Measurements from ENCODE around the gene CHID1. TPM values are rescaled to one million over a fixed set of nuclear protein-coding genes. Genes with fewer than 3 reads are reported as not detected.

Gene CHID1
- total RNA-seq, 6 donors from 2014 or later: 34.6 to 144 (median 59.1) TPM

DNA sequence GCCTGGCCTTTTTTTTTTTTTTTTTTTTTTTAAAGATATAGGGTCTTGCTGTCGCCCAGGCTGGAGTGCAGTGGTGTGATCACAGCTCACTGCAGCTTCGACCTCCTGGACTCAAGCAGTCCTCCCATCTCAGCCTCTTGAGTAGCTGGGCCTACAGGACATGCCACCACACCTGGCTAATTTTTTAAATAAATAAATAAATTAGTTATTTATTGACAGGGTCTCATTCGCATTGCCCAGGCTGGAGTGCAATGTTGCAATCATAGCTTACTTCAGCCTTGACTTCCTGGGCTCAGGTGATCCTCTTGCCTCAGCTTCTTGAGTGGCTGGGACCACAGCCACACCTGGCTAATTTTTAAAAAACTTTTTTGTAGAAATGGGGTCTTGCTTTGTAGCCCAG is 25.6 kb upstream of the CHID1 start:
- Histone ChIP-seq H3K27me3 (no peaks in the 10 kb centered on the region), H3K4me1 (peaks cover 63 to 92% (median 76%) of the 10 kb centered on the region in 4 donors), H3K36me3 (no peaks in the 10 kb centered on the region), H3K9me3 (no peaks in the 10 kb centered on the region), H3K4me3 (no peak overlapping the region), H3K27ac (peak overlapping the region; percentile 57 to 74 (median 65))
- peak in 1 of 2 donors; percentile 73 for DNase-seq
- ATAC-seq (ENCODE audit: low FRiP score in 2 of 2): peak in 1 of 2 donors; percentile 65
- TF ChIP-seq POLR2AphosphoS5 (IDR thresholded peaks at IDR 0.05) (no peak), POLR2A (IDR thresholded peaks at IDR 0.05) (no peak), EP300 (IDR thresholded peaks at IDR 0.05) (no peak)
- TF ChIP-seq, protein P1, sequence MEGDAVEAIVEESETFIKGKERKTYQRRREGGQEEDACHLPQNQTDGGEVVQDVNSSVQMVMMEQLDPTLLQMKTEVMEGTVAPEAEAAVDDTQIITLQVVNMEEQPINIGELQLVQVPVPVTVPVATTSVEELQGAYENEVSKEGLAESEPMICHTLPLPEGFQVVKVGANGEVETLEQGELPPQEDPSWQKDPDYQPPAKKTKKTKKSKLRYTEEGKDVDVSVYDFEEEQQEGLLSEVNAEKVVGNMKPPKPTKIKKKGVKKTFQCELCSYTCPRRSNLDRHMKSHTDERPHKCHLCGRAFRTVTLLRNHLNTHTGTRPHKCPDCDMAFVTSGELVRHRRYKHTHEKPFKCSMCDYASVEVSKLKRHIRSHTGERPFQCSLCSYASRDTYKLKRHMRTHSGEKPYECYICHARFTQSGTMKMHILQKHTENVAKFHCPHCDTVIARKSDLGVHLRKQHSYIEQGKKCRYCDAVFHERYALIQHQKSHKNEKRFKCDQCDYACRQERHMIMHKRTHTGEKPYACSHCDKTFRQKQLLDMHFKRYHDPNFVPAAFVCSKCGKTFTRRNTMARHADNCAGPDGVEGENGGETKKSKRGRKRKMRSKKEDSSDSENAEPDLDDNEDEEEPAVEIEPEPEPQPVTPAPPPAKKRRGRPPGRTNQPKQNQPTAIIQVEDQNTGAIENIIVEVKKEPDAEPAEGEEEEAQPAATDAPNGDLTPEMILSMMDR (IDR thresholded peaks at IDR 0.05): no peak
- 61 to 80% methylated on average over 3 of the region's 3 CpGs for WGBS, 2 donors

DNA sequence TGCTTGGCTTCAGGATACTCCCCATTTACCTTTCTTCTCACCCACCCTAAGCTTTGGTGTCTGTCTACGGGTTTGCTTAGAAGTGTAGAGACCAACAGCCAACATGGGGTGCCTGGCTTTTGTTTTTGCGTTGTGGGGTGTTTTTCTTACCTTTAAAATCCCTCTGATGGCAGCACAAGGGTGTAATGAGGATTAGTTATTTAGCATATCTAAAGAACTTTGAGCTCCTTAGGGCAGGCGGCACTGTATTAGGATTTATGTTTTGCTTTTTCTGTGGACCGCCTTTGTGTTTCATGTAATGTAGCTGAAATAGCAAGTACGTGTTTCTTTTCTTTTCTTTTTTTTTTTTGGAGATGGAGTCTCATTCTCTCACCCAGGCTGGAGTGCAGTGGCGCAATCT is 23.9 kb upstream of the CHID1 start:
- no peak overlapping the region for H3K4me3 ChIP-seq

DNA sequence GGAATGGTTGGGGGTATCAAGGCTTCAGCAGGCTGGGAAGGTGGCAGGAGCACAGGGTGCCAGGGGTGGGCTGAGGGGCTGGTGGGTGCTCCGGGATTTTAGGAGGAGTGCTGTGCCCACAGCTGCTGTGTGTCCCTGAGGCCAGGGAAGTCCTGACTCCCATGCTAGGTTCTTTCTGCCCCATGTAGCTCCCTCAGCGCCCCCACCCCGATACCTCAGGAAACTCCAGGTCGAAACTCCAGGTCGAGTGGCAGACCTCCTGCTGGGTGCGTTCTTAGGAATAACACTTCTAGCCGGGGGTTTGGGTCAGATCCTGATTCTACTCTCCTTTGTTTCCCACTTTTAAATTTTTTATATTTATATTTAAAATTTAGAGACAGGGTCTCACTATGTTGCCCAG is 23.3 kb upstream of the CHID1 start:
- peaks cover 65 to 91% (median 75%) of the 10 kb centered on the region in 4 donors for H3K4me1 ChIP-seq
- DNase-seq (no peak), ATAC-seq (ENCODE audit: low FRiP score in 2 of 2) (no peak)
- peak overlapping the region; percentile 30 to 73 (median 68) for H3K27ac ChIP-seq
- peak overlapping the region in 1 of 4 donors; percentile 1 for H3K4me3 ChIP-seq
- H3K9me3 ChIP-seq: no peaks in the 10 kb centered on the region
- 77 to 80% methylated on average over 6 to 7 of the region's 7 CpGs for WGBS, 2 donors
- TF ChIP-seq POLR2A (IDR thresholded peaks at IDR 0.05) (no peak), EP300 (IDR thresholded peaks at IDR 0.05) (no peak)
- TF ChIP-seq, protein P1 (IDR thresholded peaks at IDR 0.05): no peak
- no peaks in the 10 kb centered on the region for H3K27me3 ChIP-seq
- no peaks in the 10 kb centered on the region for H3K36me3 ChIP-seq

More for the DNA sequence above, 23.9 kb upstream of the CHID1 start:
- WGBS, 2 donors: 78 to 81% methylated on average over 6 of the region's 6 CpGs
- Histone ChIP-seq H3K4me1 (peaks cover 60 to 90% (median 73%) of the 10 kb centered on the region in 4 donors), H3K27ac (no peak overlapping the region), H3K9me3 (no peaks in the 10 kb centered on the region), H3K27me3 (no peaks in the 10 kb centered on the region), H3K36me3 (no peaks in the 10 kb centered on the region)
- no peak for DNase-seq
- TF ChIP-seq POLR2A (IDR thresholded peaks at IDR 0.05) (no peak), EP300 (IDR thresholded peaks at IDR 0.05) (no peak), POLR2AphosphoS5 (IDR thresholded peaks at IDR 0.05) (no peak)
- TF ChIP-seq, protein P1 (IDR thresholded peaks at IDR 0.05): no peak
- ATAC-seq (ENCODE audit: low FRiP score in 2 of 2): no peak

DNA sequence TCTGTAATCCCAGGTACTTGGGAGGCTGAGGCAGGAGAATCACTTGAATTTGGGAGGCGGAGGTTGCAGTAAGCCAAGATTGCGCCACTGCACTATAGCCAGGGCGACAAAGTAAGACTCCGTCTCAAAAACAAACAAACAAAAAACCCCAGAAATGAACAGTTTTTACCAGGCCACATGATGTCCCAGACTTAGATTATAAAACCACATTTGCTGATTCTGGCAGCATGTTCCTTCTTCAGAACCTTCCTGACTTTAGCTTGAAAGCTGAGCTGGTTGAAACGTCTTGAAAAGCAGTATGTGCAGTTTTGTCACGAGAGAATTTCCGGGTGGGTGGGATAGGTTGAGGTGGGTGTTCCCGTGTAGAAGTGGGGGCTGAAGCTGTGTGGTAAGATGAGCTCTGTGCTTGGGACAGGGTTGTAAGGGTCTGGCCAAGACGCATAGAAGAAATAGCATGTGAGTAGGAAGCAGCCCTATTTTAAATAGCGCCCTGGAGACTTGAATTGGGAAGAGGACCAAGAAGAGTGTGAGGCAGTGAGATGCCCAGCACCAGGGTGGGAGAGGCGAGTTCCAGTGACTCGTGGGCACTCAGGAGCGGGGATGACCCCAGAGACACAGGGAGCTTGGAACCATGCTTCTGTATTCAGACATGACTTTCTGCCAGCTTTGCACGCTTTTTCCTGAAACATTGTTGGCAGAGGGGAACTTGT is 22.7 kb upstream of the CHID1 start:
- WGBS, 2 donors: 32 to 43% methylated on average over 14 of the region's 14 CpGs
- H3K36me3 ChIP-seq: no peaks in the 10 kb centered on the region
- peaks cover 66 to 91% (median 77%) of the 10 kb centered on the region in 4 donors for H3K4me1 ChIP-seq
- H3K9me3 ChIP-seq: no peaks in the 10 kb centered on the region
- TF ChIP-seq EP300 (IDR thresholded peaks at IDR 0.05) (no peak), POLR2AphosphoS5 (IDR thresholded peaks at IDR 0.05) (no peak), POLR2A (IDR thresholded peaks at IDR 0.05) (no peak)
- TF ChIP-seq, protein P1 (IDR thresholded peaks at IDR 0.05): no peak
- peak in 1 of 2 donors; percentile 66 for ATAC-seq (ENCODE audit: low FRiP score in 2 of 2)
- no peak for DNase-seq
- peak overlapping the region; percentile 30 to 73 (median 68) for H3K27ac ChIP-seq
- no peak overlapping the region for H3K4me3 ChIP-seq
- no peaks in the 10 kb centered on the region for H3K27me3 ChIP-seq

Measured in upper lobe of left lung (tissue), 6 donors.